Neuronal stem cell (in vitro differentiated cells): Measurements from ENCODE around the gene SMARCAL1.
"Not testable (repeated sequence)": the region's sequence is repeated elsewhere in the genome, so short reads cannot be mapped to it uniquely, and the experiment has no call there.

ENCODE experiments used
- DNase-seq: peaks from one replicate; pipeline ENCODE4 v3.0.0-alpha.2; 2013; ENCODE audit warnings: low spot score
- H2AFZ ChIP-seq: one replicate; pipeline ENCODE4 v1.6.1; 2013; ENCODE audit warnings: mild to moderate bottlenecking, low read length, inconsistent platforms
- H2AK5ac ChIP-seq: 2 replicates; pipeline ENCODE4 v1.6.1; 2013; ENCODE audit warnings: low read depth, mild to moderate bottlenecking, inconsistent platforms, low read length, moderate library complexity, mixed read lengths
- H2BK120ac ChIP-seq: 2 replicates; pipeline ENCODE4 v1.6.1; 2013; ENCODE audit warnings: low read depth, mild to moderate bottlenecking, inconsistent platforms, low read length, moderate library complexity, mixed read lengths
- H2BK12ac ChIP-seq: one replicate; pipeline ENCODE4 v1.6.1; 2013; ENCODE audit warnings: low read length, inconsistent platforms
- H2BK15ac ChIP-seq: 2 replicates; pipeline ENCODE4 v1.6.1; 2013; ENCODE audit warnings: mild to moderate bottlenecking, low read length, inconsistent platforms, mixed read lengths
- H2BK5ac ChIP-seq: one replicate; pipeline ENCODE4 v1.6.1; 2013; ENCODE audit warnings: inconsistent platforms, mild to moderate bottlenecking, low read length, moderate library complexity
- H3K14ac ChIP-seq: one replicate; pipeline ENCODE4 v1.6.1; 2013; ENCODE audit warnings: low read length, inconsistent platforms
- H3K18ac ChIP-seq: 2 replicates; pipeline ENCODE4 v1.6.1; 2013; ENCODE audit warnings: low read length, inconsistent platforms
- H3K23ac ChIP-seq: 2 replicates; pipeline ENCODE4 v1.6.1; 2013; ENCODE audit warnings: low read depth, mild to moderate bottlenecking, mixed read lengths, low read length, inconsistent platforms; ENCODE audit not compliant: poor library complexity
- H3K27ac ChIP-seq: replicated peaks from 3 replicates; pipeline ENCODE4 v1.5.1; 2013; ENCODE audit warnings: low read length, inconsistent platforms
- H3K27me3 ChIP-seq, 3 experiments: 2 replicates each; pipeline ENCODE4 v1.6.1; 2013; ENCODE audit warnings: low read length in 3 of 3, mild to moderate bottlenecking in 2 of 3, inconsistent platforms in 1 of 3, low read depth in 1 of 3, mixed read lengths in 1 of 3, moderate library complexity in 1 of 3; ENCODE audit not compliant: control insufficient read depth in 3 of 3, insufficient read depth in 3 of 3
- H3K36me3 ChIP-seq, 2 donors: replicated peaks in 1 of 2; 2 replicates each; pipeline ENCODE4 v1.6.1; 2013; ENCODE audit warnings: low read length in 2 of 2; ENCODE audit not compliant: control insufficient read depth in 2 of 2, insufficient read depth in 2 of 2
- H3K4ac ChIP-seq: 2 replicates; pipeline ENCODE4 v1.6.1; 2013; ENCODE audit warnings: inconsistent platforms, mild to moderate bottlenecking, low read length, moderate library complexity
- H3K4me1 ChIP-seq, 2 donors: 1 replicate in 1 of 2; 2 replicates in 1 of 2; pipeline ENCODE4 v1.6.1; 2013; ENCODE audit warnings: low read length in 2 of 2, low read depth in 1 of 2; ENCODE audit not compliant: control insufficient read depth in 2 of 2, insufficient read depth in 1 of 2
- H3K4me2 ChIP-seq: one replicate; pipeline ENCODE4 v1.6.1; 2013; ENCODE audit warnings: mild to moderate bottlenecking, low read length, inconsistent platforms; ENCODE audit not compliant: insufficient read depth, poor library complexity, severe bottlenecking
- H3K4me3 ChIP-seq, 2 donors: 2 replicates each; pipeline ENCODE4 v1.5.1; 2013; ENCODE audit warnings: low read length in 2 of 2, mild to moderate bottlenecking in 2 of 2, inconsistent platforms in 1 of 2, moderate library complexity in 1 of 2
- H3K79me1 ChIP-seq: one replicate; pipeline ENCODE4 v1.6.1; 2013; ENCODE audit warnings: low read depth, mild to moderate bottlenecking, inconsistent platforms, low read length, moderate library complexity
- H3K9ac ChIP-seq: one replicate; pipeline ENCODE4 v1.6.1; 2013; ENCODE audit warnings: mild to moderate bottlenecking, low read depth, low read length, inconsistent platforms; ENCODE audit not compliant: poor library complexity
- H3K9me3 ChIP-seq, 2 donors: replicated peaks in 1 of 2; 2 replicates each; pipeline versions ENCODE3 to v1.6.1; 2013; ENCODE audit warnings: low read length in 2 of 2, mild to moderate bottlenecking in 2 of 2, inconsistent platforms in 1 of 2, low read depth in 1 of 2, mixed read lengths in 1 of 2, moderate library complexity in 1 of 2; ENCODE audit not compliant: control insufficient read depth in 2 of 2, insufficient read depth in 1 of 2
- H4K8ac ChIP-seq: one replicate; pipeline ENCODE4 v1.6.1; 2013; ENCODE audit warnings: low read depth, mild to moderate bottlenecking, inconsistent platforms, low read length, moderate library complexity
- H4K91ac ChIP-seq: one replicate; pipeline ENCODE4 v1.6.1; 2013; ENCODE audit warnings: low read length, low read depth, mild to moderate bottlenecking, inconsistent platforms; ENCODE audit not compliant: poor library complexity
- WGBS, 2 donors: extraction: QIAGEN DNeasy Blood & Tissue Kit; methylation state at CpG; one replicate each; pipeline ENCODE4 v1.1.7; 2013; ENCODE audit warnings: missing lambda C conversion rate in 2 of 2, mixed read lengths in 1 of 2; ENCODE audit not compliant: insufficient read length in 2 of 2, insufficient replicate concordance in 1 of 2; ENCODE audit errors: extremely low coverage in 2 of 2; 5-methylcytosine and 5-hydroxymethylcytosine counted together

Gene SMARCAL1

DNA sequence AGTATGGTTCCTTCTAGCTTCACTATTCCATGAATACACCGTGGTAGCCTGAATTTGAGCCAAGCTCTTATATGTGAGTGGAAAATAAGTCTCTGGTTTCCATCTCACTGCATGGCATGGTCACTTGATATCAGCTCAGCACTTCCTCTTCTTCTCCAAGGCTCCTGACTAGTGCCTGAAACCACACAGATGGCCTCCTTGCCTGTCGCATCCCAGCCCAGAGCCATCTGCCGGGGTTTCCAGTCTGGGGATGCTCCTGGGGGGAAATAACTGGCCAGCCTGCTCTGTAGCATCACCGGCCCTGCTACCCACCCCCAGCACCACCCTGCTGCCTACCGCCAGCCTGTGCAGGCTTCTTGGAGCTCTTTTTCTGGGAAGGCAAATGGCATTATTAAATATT lies 32.3 kb upstream of the SMARCAL1 start:
- Histone ChIP-seq H2BK5ac (peak overlapping the region; percentile 26), H4K8ac (no peak overlapping the region), H2AK5ac (no peak overlapping the region), H3K4ac (no peak overlapping the region), H3K9me3 (no peaks in the 10 kb centered on the region), H3K36me3 (no peaks in the 10 kb centered on the region), H3K14ac (no peak overlapping the region), H4K91ac (no peak overlapping the region), H3K4me2 (no peak overlapping the region), H3K23ac (no peak overlapping the region), H3K18ac (no peak overlapping the region), H2BK15ac (peak overlapping the region; percentile 30), H3K4me1 (peaks cover 0 to 1% of the 10 kb centered on the region in 2 donors), H3K4me3 (no peak overlapping the region), H3K27me3 (peaks cover 0 to 18% (median 0%) of the 10 kb centered on the region in 3 experiments), H3K27ac (no peak overlapping the region), H3K79me1 (no peaks in the 10 kb centered on the region), H2BK120ac (no peak overlapping the region), H2BK12ac (no peak overlapping the region), H2AFZ (no peak overlapping the region), H3K9ac (no peak overlapping the region)
- no CpG with 5 or more reads among the region's 5 CpGs for WGBS, 2 donors
- no peak for DNase-seq

DNA sequence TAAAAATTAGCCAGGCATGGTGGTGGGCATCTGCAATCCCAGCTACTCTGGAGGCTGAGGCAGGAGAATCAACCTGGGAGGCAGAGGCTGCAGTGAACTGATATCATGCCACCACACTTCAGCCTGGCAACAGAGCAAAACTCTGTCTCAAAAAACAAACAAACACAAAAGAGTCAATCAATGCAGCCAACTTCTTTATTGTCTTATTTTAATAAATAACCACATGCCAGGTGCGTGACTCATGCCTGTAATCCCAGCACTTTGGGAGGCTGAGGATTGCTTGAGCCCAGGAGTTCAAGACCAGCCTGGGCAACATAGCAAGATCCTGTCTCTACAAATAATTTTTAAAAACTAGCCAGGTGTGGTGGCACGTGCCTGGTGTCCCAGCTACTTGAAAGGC lies 27.9 kb upstream of the SMARCAL1 start:
- not testable (repeated sequence) for H2AFZ ChIP-seq, H3K36me3 ChIP-seq, H2BK5ac ChIP-seq, H3K27me3 ChIP-seq, H3K4ac ChIP-seq, H2BK12ac ChIP-seq, DNase-seq, H3K27ac ChIP-seq, H3K79me1 ChIP-seq, H4K91ac ChIP-seq, H2BK120ac ChIP-seq, H2BK15ac ChIP-seq, H3K23ac ChIP-seq, H3K4me3 ChIP-seq, H4K8ac ChIP-seq, H3K9ac ChIP-seq, H3K9me3 ChIP-seq, H3K14ac ChIP-seq, H3K4me1 ChIP-seq, H2AK5ac ChIP-seq, H3K18ac ChIP-seq, H3K4me2 ChIP-seq
- no CpG with 5 or more reads among the region's 2 CpGs for WGBS, 2 donors

DNA sequence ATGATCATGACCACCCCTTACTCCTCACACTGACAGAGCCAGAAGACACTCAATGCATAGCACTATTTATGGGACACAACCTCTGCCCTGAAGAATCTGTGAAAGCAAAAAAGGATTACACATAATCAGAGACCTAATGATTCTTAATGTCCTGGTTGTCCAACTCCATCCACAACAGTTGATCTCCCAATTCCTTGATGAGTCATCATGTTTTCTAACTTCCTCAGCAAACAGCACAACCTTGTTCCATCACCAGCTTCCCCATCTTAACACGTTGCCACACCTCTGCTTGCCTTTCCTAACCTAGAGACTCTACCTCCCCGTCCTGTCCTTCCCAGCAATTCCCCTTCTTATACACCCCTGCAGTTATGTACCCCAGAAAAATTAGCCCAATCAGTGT lies 26.8 kb upstream of the SMARCAL1 start:
- Histone ChIP-seq H3K4me1 (no peaks in the 10 kb centered on the region), H3K4ac (no peak overlapping the region), H3K79me1 (no peaks in the 10 kb centered on the region), H2AFZ (no peak overlapping the region), H3K27me3 (peaks cover 0 to 6% (median 0%) of the 10 kb centered on the region in 3 experiments), H2AK5ac (no peak overlapping the region), H2BK5ac (no peak overlapping the region), H4K8ac (no peak overlapping the region), H3K18ac (no peak overlapping the region), H3K27ac (no peak overlapping the region), H3K14ac (no peak overlapping the region), H2BK120ac (no peak overlapping the region), H3K9ac (no peak overlapping the region), H3K23ac (no peak overlapping the region), H3K4me2 (no peak overlapping the region), H3K4me3 (no peak overlapping the region), H2BK15ac (no peak overlapping the region), H4K91ac (no peak overlapping the region), H3K9me3 (peaks cover 0 to 2% of the 10 kb centered on the region in 2 donors), H3K36me3 (no peaks in the 10 kb centered on the region), H2BK12ac (no peak overlapping the region)
- no CpG with 5 or more reads among the region's 2 CpGs for WGBS, 2 donors
- DNase-seq, result no peak

DNA sequence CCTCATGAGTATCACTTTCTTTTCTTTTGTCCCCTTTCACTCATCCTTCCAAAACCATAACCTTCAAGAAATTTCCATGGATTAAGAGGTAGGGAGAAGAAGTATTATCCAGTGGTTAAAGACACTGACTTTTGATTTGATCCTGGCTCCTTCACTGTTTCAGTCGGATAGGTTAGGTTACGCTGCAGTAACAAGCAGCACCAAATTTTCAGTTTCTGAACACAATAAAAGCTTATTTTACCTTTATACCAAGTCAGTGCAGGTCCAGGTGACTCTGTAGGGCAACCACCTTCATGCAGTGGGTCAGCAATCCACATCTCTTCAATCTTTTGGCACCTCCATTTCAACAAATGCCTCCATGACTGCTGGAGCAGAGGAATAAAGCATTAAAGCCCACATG lies 25.0 kb upstream of the SMARCAL1 start:
- Histone ChIP-seq H3K4me1 (peaks cover 0 to 5% of the 10 kb centered on the region in 2 donors), H3K4me3 (no peak overlapping the region), H3K36me3 (no peaks in the 10 kb centered on the region), H3K79me1 (no peaks in the 10 kb centered on the region), H2AK5ac (no peak overlapping the region), H3K9ac (no peak overlapping the region), H2BK5ac (no peak overlapping the region), H3K18ac (no peak overlapping the region), H3K4me2 (no peak overlapping the region), H2BK120ac (no peak overlapping the region), H4K91ac (no peak overlapping the region), H3K9me3 (peaks cover 0 to 2% of the 10 kb centered on the region in 2 donors), H3K4ac (no peak overlapping the region), H3K27me3 (peaks cover 0 to 6% (median 0%) of the 10 kb centered on the region in 3 experiments), H3K14ac (no peak overlapping the region), H4K8ac (no peak overlapping the region), H2AFZ (no peak overlapping the region), H3K23ac (no peak overlapping the region), H2BK15ac (no peak overlapping the region), H3K27ac (no peak overlapping the region), H2BK12ac (no peak overlapping the region)
- no CpG with 5 or more reads among the region's 2 CpGs for WGBS, 2 donors
- no peak for DNase-seq
